ENCODE results near the gene VWA8.

DNA sequence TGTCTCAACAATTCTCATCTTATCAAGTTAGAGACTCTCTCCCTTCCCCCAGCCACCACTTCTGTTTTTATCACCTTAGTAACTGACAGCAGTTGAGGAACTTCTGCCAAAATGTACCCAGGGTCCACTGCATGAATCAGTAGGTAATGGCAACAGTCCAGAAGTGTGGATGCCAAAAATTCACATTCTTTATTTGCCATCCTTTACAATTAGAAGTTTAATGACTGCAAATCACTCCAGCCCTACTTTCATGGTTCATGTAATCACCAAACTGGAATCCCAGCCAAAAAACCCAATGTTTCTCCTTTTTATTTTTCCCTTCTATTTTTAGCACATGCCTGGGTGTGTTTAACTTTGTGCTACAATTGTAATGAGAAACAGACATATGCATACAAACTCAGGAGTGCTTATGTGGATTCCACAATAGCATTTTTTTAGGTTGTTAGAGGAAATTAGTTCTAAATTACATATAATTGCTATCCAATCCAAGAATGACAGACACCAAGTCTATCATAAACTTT is 260.1 kb downstream of the VWA8 start:
- TF ChIP-seq, protein P1, sequence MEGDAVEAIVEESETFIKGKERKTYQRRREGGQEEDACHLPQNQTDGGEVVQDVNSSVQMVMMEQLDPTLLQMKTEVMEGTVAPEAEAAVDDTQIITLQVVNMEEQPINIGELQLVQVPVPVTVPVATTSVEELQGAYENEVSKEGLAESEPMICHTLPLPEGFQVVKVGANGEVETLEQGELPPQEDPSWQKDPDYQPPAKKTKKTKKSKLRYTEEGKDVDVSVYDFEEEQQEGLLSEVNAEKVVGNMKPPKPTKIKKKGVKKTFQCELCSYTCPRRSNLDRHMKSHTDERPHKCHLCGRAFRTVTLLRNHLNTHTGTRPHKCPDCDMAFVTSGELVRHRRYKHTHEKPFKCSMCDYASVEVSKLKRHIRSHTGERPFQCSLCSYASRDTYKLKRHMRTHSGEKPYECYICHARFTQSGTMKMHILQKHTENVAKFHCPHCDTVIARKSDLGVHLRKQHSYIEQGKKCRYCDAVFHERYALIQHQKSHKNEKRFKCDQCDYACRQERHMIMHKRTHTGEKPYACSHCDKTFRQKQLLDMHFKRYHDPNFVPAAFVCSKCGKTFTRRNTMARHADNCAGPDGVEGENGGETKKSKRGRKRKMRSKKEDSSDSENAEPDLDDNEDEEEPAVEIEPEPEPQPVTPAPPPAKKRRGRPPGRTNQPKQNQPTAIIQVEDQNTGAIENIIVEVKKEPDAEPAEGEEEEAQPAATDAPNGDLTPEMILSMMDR (IDR thresholded peaks at IDR 0.05; ENCODE audit: low read depth, low read length): no peak
- TF ChIP-seq POLR2A (IDR thresholded peaks at IDR 0.05; ENCODE audit: extremely low read depth, insufficient read length): no peak

Measured in NB4 (cell line).